PC-3 (cell line): Measurements from ENCODE around the gene CNNM3.

Experiments used
- CTCF ChIP-seq: fragments of 300-600 bp; sonication (generic); conservative IDR thresholded peaks from 2 replicates; pipeline ENCODE4 v1.5.1; 2017; ENCODE audit warnings: antibody characterized with exemption, low read depth, mild to moderate bottlenecking, low read length
- EZH2phosphoT487 ChIP-seq: fragments of 300-600 bp; sonication (generic); IDR thresholded peaks from 2 replicates; pipeline ENCODE4 v1.6.1; 2018; ENCODE audit warnings: mild to moderate bottlenecking, antibody characterized with exemption, low read length, borderline replicate concordance

- no peak for TF ChIP-seq CTCF
- TF ChIP-seq EZH2phosphoT487 = no peak
Measured at GRCh38 chr2:96839293-96839874, 23.3 kb downstream of the CNNM3 start.
